Ovary (tissue), 10 donors: ENCODE measurements around the gene CYP1A1. TPM values are rescaled to one million over a fixed set of nuclear protein-coding genes. Genes with fewer than 3 reads are reported as not detected.

Experiments
- DNase-seq, 5 donors: peaks; one replicate each; pipeline ENCODE4 v3.0.0-alpha.2; 2019 to 2020
- H3K27ac ChIP-seq, 2 donors: fragments of 200-600 bp; one replicate each; pipeline versions ENCODE4 v1.5.1 to v1.8.0; 2019 to 2022
- H3K27me3 ChIP-seq: fragments of 200-600 bp; one replicate; pipeline ENCODE4 v1.8.0; 2022
- H3K36me3 ChIP-seq: fragments of 200-600 bp; sonication (generic); one replicate; pipeline ENCODE4 v1.5.1; 2019
- H3K4me1 ChIP-seq: one replicate; pipeline ENCODE4 v1.8.1; 2013; ENCODE audit warnings: mild to moderate bottlenecking, moderate library complexity; ENCODE audit not compliant: insufficient read depth
- H3K4me3 ChIP-seq: fragments of 200-600 bp; sonication (generic); one replicate; pipeline ENCODE4 v1.5.1; 2017
- H3K9me3 ChIP-seq, 2 donors: fragments of 200-600 bp in 1 of 2; sonication (generic) in 1 of 2; one replicate each; pipeline versions ENCODE4 v1.5.1 to v1.8.1; 2013 to 2019; ENCODE audit warnings: mild to moderate bottlenecking in 1 of 2, moderate library complexity in 1 of 2
- CTCF ChIP-seq, 3 donors: fragments of 450-650 bp in 2 of 3; fragments of 200-600 bp in 1 of 3; IDR thresholded peaks; one replicate each; pipeline versions ENCODE4 v1.5.1 to v1.8.0; 2016 to 2022; ENCODE audit warnings: antibody characterized with exemption in 3 of 3, mild to moderate bottlenecking in 1 of 3
- EP300 ChIP-seq: sonication (generic); formaldehyde crosslinking; IDR thresholded peaks from one replicate; pipeline ENCODE4 v1.6.1; 2017; ENCODE audit warnings: antibody characterized with exemption
- POLR2A ChIP-seq: fragments of 450-650 bp; IDR thresholded peaks from one replicate; pipeline ENCODE4 v1.6.1; 2017; ENCODE audit warnings: antibody characterized with exemption, mild to moderate bottlenecking, moderate library complexity
- WGBS, 3 donors: extraction: QIAGEN DNeasy Blood & Tissue Kit in 1 of 3; methylation state at CpG; one replicate each; pipeline versions ENCODE4 v1.1.5 to v1.1.7; 2013 to 2017; 5-methylcytosine and 5-hydroxymethylcytosine counted together
- intact Hi-C, 4 donors: fragments of 100-400 bp; cut with DNase I; formaldehyde crosslinking; loops; one replicate each; pipeline versions ENCODE4 v1.11.0 to v1.15.1; 2022 to 2023
- long read RNA-seq, 3 donors: library from polyadenylated mRNA in 2 of 3; unstranded in 2 of 3; transcript quantifications; one replicate each; pipeline ENCODE4 v2.0.0 and lab custom pipeline, GENCODE V29; 2021 to 2026
- polyA plus RNA-seq, 2 donors: library from polyadenylated mRNA; stranded (reverse); fragments of 200-250 nt in 1 of 2; fragments of 350-450 nt in 1 of 2; fragmentation: Illumina TruSeq in 1 of 2; extraction: RNeasy Lipid Tissue Mini Kit (QIAGEN cat#74804) in 1 of 2; gene quantifications; one replicate each; pipeline ENCODE4 v1.2.3, GENCODE V29; 2013 to 2014
- total RNA-seq, 7 donors: library from RNA; depleted of rRNA in 2 of 7; stranded (reverse); fragments of >200 nt in 2 of 7; fragmentation: NEBNext Ultra II Directional in 3 of 7; extraction: Animal tissue kit (Norgen Biotek cat#: 25700) in 3 of 7; gene quantifications; one replicate each; pipeline versions ENCODE4 v1.1.0 to v1.2.4, GENCODE V29; 2016 to 2023
- donor health status: DM: no; HTN: no; CAD: no; lungs with moderate emphysema.
- donor health status: DM: no; HTN: no; CAD: no.
- donor health status: Bipolar disorder and iron deficiency.
- donor health status: DM: yes; HTN: yes; CAD: no.
- donor health status: DM: no; HTN: no; CAD: no.
- donor health status: DM: yes; HTN: yes; CAD: no.

The CYP1A1 gene
- total RNA-seq: 1 to 10 TPM in 1 of 7 donors, under 1 TPM in 1, not detected in 5; 0.10 to 1.6 TPM
- polyA plus RNA-seq: under 1 TPM in 1 of 2 donors, not detected in 1; 0.96 TPM
- long read RNA-seq, donor 1, partial matches to known transcripts: 0 of 1 reads
- long read RNA-seq, donor 1, other reads (novel, unspliced or antisense): 1 of 1 reads
- long read RNA-seq, donor 2: 0 reads
- long read RNA-seq, donor 3: 0 reads

GRCh38 chr15:74725225-74725774 lies at the start of gene CYP1A1:
Gene CYP1A1 (minus strand): TSS chr15:74725528. CDS start chr15:74723097, 2,431 bp downstream.
- Histone ChIP-seq H3K27me3 (no peaks in the 10 kb centered on the region), H3K9me3 (no peaks in the 10 kb centered on the region), H3K4me3 (peak within 1 kb of the TSS; percentile 40), H3K4me1 (peaks cover 11% of the 10 kb centered on the region), H3K27ac (no peak within 1 kb of the TSS), H3K36me3 (no peaks in the 10 kb centered on the region)
- TF ChIP-seq CTCF (IDR thresholded peaks at IDR 0.05) (no peak), EP300 (no peak), POLR2A (no peak)
- 0 to 1% (median 0%) methylated on average over 9 to 10 of the region's 10 CpGs for whole genome bisulfite sequencing, 3 donors
- intact Hi-C loops: no loop called here
- DNase-seq: no peak

- TF ChIP-seq CTCF (IDR thresholded peaks at IDR 0.05) (no peak), POLR2A (no peak), EP300 (no peak)
- 75 to 82% (median 81%) methylated on average over 5 of the region's 5 CpGs for WGBS, 3 donors
- Histone ChIP-seq H3K27me3 (no peaks in the 10 kb centered on the region), H3K27ac (no peak overlapping the region), H3K9me3 (no peaks in the 10 kb centered on the region), H3K4me3 (no peak overlapping the region), H3K36me3 (no peaks in the 10 kb centered on the region), H3K4me1 (no peaks in the 10 kb centered on the region)
- intact Hi-C loops: loop anchor here (5.0 to 10.0 kb wide), 4 partner anchors 141 to 221 kb away; partner anchors contain the start of gene SCAMP5 (in 1 of the 4)
- DNase-seq: no peak
Measured at GRCh38 chr15:74773731-74774252, 48.5 kb upstream of the CYP1A1 start.

- Histone ChIP-seq H3K9me3 (no peaks in the 10 kb centered on the region), H3K4me1 (no peaks in the 10 kb centered on the region), H3K27me3 (no peaks in the 10 kb centered on the region), H3K36me3 (no peaks in the 10 kb centered on the region), H3K27ac (no peak overlapping the region), H3K4me3 (no peak overlapping the region)
- TF ChIP-seq CTCF (IDR thresholded peaks at IDR 0.05): no peak
- TF ChIP-seq EP300: no peak
- no peak for TF ChIP-seq POLR2A
- no peak for DNase-seq
- intact Hi-C loops: loop anchor here (5.0 to 10.0 kb wide), 4 partner anchors 141 to 221 kb away; partner anchors contain the start of gene SCAMP5 (in 1 of the 4)
- WGBS, 3 donors: 85 to 91% (median 87%) methylated on average over 5 of the region's 5 CpGs
Measured at GRCh38 chr15:74773329-74773728, 48.0 kb upstream of the CYP1A1 start.

GRCh38 chr15:74770211-74770903 lies 45.0 kb upstream of the CYP1A1 start:
- Histone ChIP-seq H3K36me3 (no peaks in the 10 kb centered on the region), H3K4me3 (no peak overlapping the region), H3K27me3 (no peaks in the 10 kb centered on the region), H3K27ac (no peak overlapping the region), H3K9me3 (no peaks in the 10 kb centered on the region), H3K4me1 (no peaks in the 10 kb centered on the region)
- no peak for DNase-seq
- WGBS, 3 donors: 47 to 59% (median 55%) methylated on average over 4 of the region's 4 CpGs
- intact Hi-C loops: loop anchor here (5.0 to 10.0 kb wide), 4 partner anchors 138 to 224 kb away; partner anchors contain the start of gene SCAMP5 (in 1 of the 4)
- TF ChIP-seq POLR2A: no peak
- no peak for TF ChIP-seq EP300
- no peak for TF ChIP-seq CTCF (IDR thresholded peaks at IDR 0.05)
